K562 (cell line): Measurements from ENCODE around the gene CYB5B. TPM values are rescaled to one million over a fixed set of nuclear protein-coding genes. Genes with fewer than 3 reads are reported as not detected.
A peak's percentile ranks its signal among the peaks of the same experiment; 100 is the strongest.

Source experiments
- ATAC-seq: fragments of 200-7000 bp; cut with Tn5 transposase; 3 replicates; pipeline ENCODE4 v1.9.1; 2020; ENCODE audit warnings: moderate library complexity
- BruUV-seq: library from RNA; stranded (reverse); fragments of 400-500 nt; replicated peaks from 2 replicates; lab custom pipeline; 2021; lab: Mats Ljungman, UMichigan
- CTCF ChIA-PET: fragments of 300-600 bp; formaldehyde crosslinking; extraction: SDS; loops from one replicate; lab custom pipeline; 2021; ENCODE audit warnings: low intra/inter-chr PET ratio; lab: Yijun Ruan, JAX
- POLR2A ChIA-PET: fragments of 300-600, 350-650 bp; sonication (Branson Sonifier 250); formaldehyde crosslinking; extraction: SDS; loops from one replicate; lab custom pipeline; 2021; ENCODE audit warnings: antibody characterized with exemption, inconsistent platforms; lab: Yijun Ruan, JAX
- DNase-seq, 4 experiments: peaks; one replicate each; pipeline versions ENCODE4 v3.0.0 to v3.0.0-alpha.2; 2011 to 2018; ENCODE audit warnings: low spot score in 3 of 4, mixed read lengths in 3 of 4; ENCODE audit errors: extremely low read depth in 1 of 4
- FAIRE-seq: peaks from 2 replicates; lab custom pipeline; 2011; peaks lifted over from hg19 to GRCh38; lab: Jason Lieb, UNC
- H2AFZ ChIP-seq: 2 replicates; pipeline ENCODE4 v1.6.0; 2011; ENCODE audit warnings: low read depth, low read length, control low read depth, inconsistent platforms
- H3K27ac ChIP-seq: fragments of 200-600 bp; 3 replicates; pipeline ENCODE4 v1.8.0; 2011; ENCODE audit warnings: low read depth, mild to moderate bottlenecking, control low read depth, inconsistent platforms, low read length, moderate library complexity, mixed read lengths; ENCODE audit errors: extremely low read depth
- H3K27me3 ChIP-seq, 2 experiments: fragments of 300-600 bp in 1 of 2; 2 replicates in 1 of 2; 3 replicates in 1 of 2; pipeline versions ENCODE4 v1.6.0 to v1.8.0; 2011; ENCODE audit warnings: inconsistent platforms in 2 of 2, low read length in 2 of 2, mild to moderate bottlenecking in 1 of 2, mixed read lengths in 1 of 2, moderate library complexity in 1 of 2; ENCODE audit not compliant: control insufficient read depth in 2 of 2, insufficient read depth in 2 of 2
- H3K36me3 ChIP-seq: fragments of 300-600 bp; 3 replicates; pipeline ENCODE4 v1.8.0; 2011; ENCODE audit warnings: mild to moderate bottlenecking, low read length, inconsistent platforms; ENCODE audit not compliant: control insufficient read depth, insufficient read depth
- H3K4me1 ChIP-seq, 2 experiments: fragments of 200-600 bp in 1 of 2; replicated peaks in 1 of 2; 2 replicates in 1 of 2; 3 replicates in 1 of 2; pipeline versions ENCODE4 v1.5.1 to v1.8.0; 2011; ENCODE audit warnings: inconsistent platforms in 2 of 2, low read length in 2 of 2, mild to moderate bottlenecking in 1 of 2, mixed read lengths in 1 of 2, moderate library complexity in 1 of 2; ENCODE audit not compliant: control insufficient read depth in 2 of 2, insufficient read depth in 2 of 2
- H3K4me2 ChIP-seq: 2 replicates; pipeline ENCODE4 v1.6.1; 2011; ENCODE audit warnings: low read length, control low read depth, inconsistent platforms, mixed read lengths; ENCODE audit not compliant: insufficient read depth
- H3K4me3 ChIP-seq: fragments of 200-600 bp; sonication (generic), shearing (Covaris generic); 2 replicates; pipeline ENCODE4 v1.5.1; 2016; ENCODE audit warnings: control low read depth, inconsistent platforms
- H3K79me2 ChIP-seq: fragments of 200-600 bp; 3 replicates; pipeline ENCODE4 v1.8.0; 2011; ENCODE audit warnings: low read length, inconsistent platforms; ENCODE audit not compliant: control insufficient read depth, insufficient read depth
- H3K9ac ChIP-seq, 2 experiments: 2 replicates each; pipeline versions ENCODE4 v1.6.0 to v1.6.1; 2011; ENCODE audit warnings: low read depth in 2 of 2, low read length in 2 of 2, control low read depth in 1 of 2, inconsistent platforms in 1 of 2, mild to moderate bottlenecking in 1 of 2, mixed read lengths in 1 of 2; ENCODE audit not compliant: insufficient read depth in 1 of 2
- H3K9me1 ChIP-seq: one replicate; pipeline ENCODE4 v1.6.0; 2011; ENCODE audit warnings: inconsistent platforms, mild to moderate bottlenecking, low read length, moderate library complexity; ENCODE audit not compliant: control insufficient read depth, insufficient read depth
- H3K9me3 ChIP-seq: replicated peaks from 2 replicates; pipeline ENCODE4 v1.5.1; 2011; ENCODE audit warnings: low read depth, low read length, inconsistent platforms; ENCODE audit not compliant: control insufficient read depth, insufficient read depth
- H4K20me1 ChIP-seq: replicated peaks from 2 replicates; pipeline ENCODE4 v1.6.1; 2011; ENCODE audit warnings: low read length, inconsistent platforms, mixed read lengths; ENCODE audit not compliant: control insufficient read depth, insufficient read depth
- CBFA2T2 ChIP-seq: fragments of 450-650 bp; conservative IDR thresholded peaks from 2 replicates; pipeline ENCODE4 v1.6.1; 2017; ENCODE audit warnings: mild to moderate bottlenecking
- CC2D1A ChIP-seq: fragments of 450-650 bp; IDR thresholded peaks from 2 replicates; pipeline ENCODE4 v1.6.1; 2017; ENCODE audit warnings: mild to moderate bottlenecking
- FOS ChIP-seq: IDR thresholded peaks from 3 replicates; pipeline ENCODE4 v1.6.1; 2011; ENCODE audit not compliant: insufficient read length; ENCODE audit errors: extremely low read depth
- NFYB ChIP-seq: IDR thresholded peaks from 2 replicates; pipeline ENCODE4 v1.6.1; 2011; ENCODE audit warnings: mild to moderate bottlenecking, moderate library complexity; ENCODE audit not compliant: insufficient read length; ENCODE audit errors: extremely low read depth
- WGBS: fragments of 100-300 bp; shearing (Covaris generic); methylation state at CpG from one replicate; pipeline ENCODE4 v1.1.6; 2016; ENCODE audit warnings: low coverage, mixed read lengths; ENCODE audit not compliant: insufficient coverage; ENCODE audit errors: missing lambda C conversion rate; 5-methylcytosine and 5-hydroxymethylcytosine counted together
- in situ Hi-C: fragments of 300-500 bp; cut with MboI; formaldehyde crosslinking; loops from 4 replicates; pipeline ENCODE4 v1.15.0; 2018; ENCODE audit warnings: inconsistent platforms, mixed read lengths
- intact Hi-C: fragments of 100-400 bp; cut with micrococcal nuclease; formaldehyde crosslinking; loops from 2 replicates; pipeline ENCODE4 v1.14.2; 2022
- polyA plus RNA-seq, 8 experiments: library from polyadenylated mRNA; depleted of rRNA in 4 of 8; stranded (reverse) in 5 of 8; unstranded in 3 of 8; fragments of >200 nt; fragmentation: Nextera tagmentation in 2 of 8; fragmentation: Illumina TruSeq in 1 of 8; extraction: Ambion mirVana in 2 of 8; extraction: Trizol in 1 of 8; gene quantifications; 2 replicates each; pipeline versions ENCODE4 v1.2.1 to v1.2.3, GENCODE V29; 2011 to 2014; ENCODE audit warnings: inconsistent platforms in 1 of 8, missing spikeins in 1 of 8
- total RNA-seq, 7 experiments: library from RNA; depleted of rRNA in 6 of 7; stranded (reverse); fragments of >200 nt in 6 of 7; fragmentation: Illumina TruSeq in 2 of 7; extraction: Trizol in 2 of 7; gene quantifications; 2 replicates each; pipeline versions ENCODE4 v1.2.1 to v1.2.3, GENCODE V29; 2011 to 2021; ENCODE audit warnings: low replicate concordance in 1 of 7
- TF ChIP-seq, protein P1 (sequence below): sonication (generic); formaldehyde crosslinking; IDR thresholded peaks from 2 replicates; pipeline ENCODE4 v1.8.0; 2022; ENCODE audit warnings: mild to moderate bottlenecking, low read depth, missing genetic modification reagents
- TF ChIP-seq, protein P2 (sequence below), 2 experiments: fragments of 450-650 bp; formaldehyde crosslinking in 1 of 2; IDR thresholded peaks; 2 replicates each; pipeline versions ENCODE4 v1.4.0 to v1.6.1; 2014 to 2020; ENCODE audit warnings: mild to moderate bottlenecking in 2 of 2, borderline replicate concordance in 1 of 2, low read depth in 1 of 2
- TF ChIP-seq, protein P3 (sequence below): sonication (generic); formaldehyde crosslinking; IDR thresholded peaks from 2 replicates; pipeline ENCODE4 v1.5.0; 2020; ENCODE audit warnings: missing genetic modification reagents
- TF ChIP-seq, protein P4 (sequence below): fragments of 450-650 bp; IDR thresholded peaks from 2 replicates; pipeline ENCODE4 v1.6.1; 2016

The CYB5B gene
- total and polyA plus RNA-seq, 9 of the 15 experiments (the other 6 are each of a cell fraction or from before 2014, with no cell fraction given), result 29.9 to 274 (median 136) TPM

DNA sequence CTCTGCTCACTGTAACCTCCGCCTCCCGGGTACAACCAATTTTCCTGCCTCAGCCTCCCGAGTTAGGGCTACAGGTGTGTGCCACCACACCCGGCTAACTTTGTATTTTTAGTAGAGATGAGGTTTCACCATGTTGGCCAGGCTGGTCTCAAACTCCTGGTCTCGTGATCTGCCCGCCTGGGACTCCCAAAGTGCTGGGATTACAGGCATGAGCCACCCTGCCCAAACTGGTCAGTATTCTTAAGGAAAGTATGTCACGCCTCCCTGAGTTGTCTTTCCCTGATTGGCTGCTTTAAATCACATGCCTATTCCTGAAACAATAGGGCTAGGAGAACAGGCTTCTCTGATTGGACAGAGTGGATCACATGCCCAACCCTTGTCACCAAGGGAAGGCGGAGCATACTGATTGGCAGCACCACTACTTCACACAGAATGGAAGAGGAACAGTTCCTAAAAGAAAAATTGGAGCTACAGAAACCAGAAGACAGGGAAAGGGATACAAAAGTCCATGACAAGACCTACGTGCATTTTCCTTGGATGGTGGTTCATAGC, 17.6 kb upstream of the CYB5B start:
- Histone ChIP-seq H3K4me1 (peaks cover 14 to 22% of the 10 kb centered on the region in 2 experiments), H3K27me3 (no peaks in the 10 kb centered on the region), H2AFZ (peak overlapping the region; percentile 53; the same call in 1 of the 2 replicates), H3K36me3 (no peaks in the 10 kb centered on the region), H3K9ac (no peak overlapping the region), H3K79me2 (no peaks in the 10 kb centered on the region), H3K9me1 (no peaks in the 10 kb centered on the region), H3K27ac (no peak overlapping the region), H3K4me2 (no peak overlapping the region), H3K9me3 (no peaks in the 10 kb centered on the region), H4K20me1 (no peaks in the 10 kb centered on the region), H3K4me3 (no peak overlapping the region)
- FAIRE-seq, result peak; percentile 84
- intact Hi-C loops (no loop called here), in situ Hi-C loops (no loop called here)
- peak; percentile 66 to 83 (median 72) for DNase-seq
- CTCF ChIA-PET, result no interaction called here
- peak; percentile 92 for ATAC-seq
- 91% methylated on average over 9 of the region's 9 CpGs for WGBS
- POLR2A ChIA-PET, result interaction anchor here (0.7 kb wide), 1 partner anchor 1122 kb away, joined by 3 read pairs; no protein-coding TSS in a partner anchor
- BruUV-seq, result no TSS peak
- TF ChIP-seq, protein P1, sequence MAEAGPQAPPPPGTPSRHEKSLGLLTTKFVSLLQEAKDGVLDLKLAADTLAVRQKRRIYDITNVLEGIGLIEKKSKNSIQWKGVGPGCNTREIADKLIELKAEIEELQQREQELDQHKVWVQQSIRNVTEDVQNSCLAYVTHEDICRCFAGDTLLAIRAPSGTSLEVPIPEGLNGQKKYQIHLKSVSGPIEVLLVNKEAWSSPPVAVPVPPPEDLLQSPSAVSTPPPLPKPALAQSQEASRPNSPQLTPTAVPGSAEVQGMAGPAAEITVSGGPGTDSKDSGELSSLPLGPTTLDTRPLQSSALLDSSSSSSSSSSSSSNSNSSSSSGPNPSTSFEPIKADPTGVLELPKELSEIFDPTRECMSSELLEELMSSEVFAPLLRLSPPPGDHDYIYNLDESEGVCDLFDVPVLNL (CRISPR knock-in tag), result no peak
- TF ChIP-seq, protein P2, sequence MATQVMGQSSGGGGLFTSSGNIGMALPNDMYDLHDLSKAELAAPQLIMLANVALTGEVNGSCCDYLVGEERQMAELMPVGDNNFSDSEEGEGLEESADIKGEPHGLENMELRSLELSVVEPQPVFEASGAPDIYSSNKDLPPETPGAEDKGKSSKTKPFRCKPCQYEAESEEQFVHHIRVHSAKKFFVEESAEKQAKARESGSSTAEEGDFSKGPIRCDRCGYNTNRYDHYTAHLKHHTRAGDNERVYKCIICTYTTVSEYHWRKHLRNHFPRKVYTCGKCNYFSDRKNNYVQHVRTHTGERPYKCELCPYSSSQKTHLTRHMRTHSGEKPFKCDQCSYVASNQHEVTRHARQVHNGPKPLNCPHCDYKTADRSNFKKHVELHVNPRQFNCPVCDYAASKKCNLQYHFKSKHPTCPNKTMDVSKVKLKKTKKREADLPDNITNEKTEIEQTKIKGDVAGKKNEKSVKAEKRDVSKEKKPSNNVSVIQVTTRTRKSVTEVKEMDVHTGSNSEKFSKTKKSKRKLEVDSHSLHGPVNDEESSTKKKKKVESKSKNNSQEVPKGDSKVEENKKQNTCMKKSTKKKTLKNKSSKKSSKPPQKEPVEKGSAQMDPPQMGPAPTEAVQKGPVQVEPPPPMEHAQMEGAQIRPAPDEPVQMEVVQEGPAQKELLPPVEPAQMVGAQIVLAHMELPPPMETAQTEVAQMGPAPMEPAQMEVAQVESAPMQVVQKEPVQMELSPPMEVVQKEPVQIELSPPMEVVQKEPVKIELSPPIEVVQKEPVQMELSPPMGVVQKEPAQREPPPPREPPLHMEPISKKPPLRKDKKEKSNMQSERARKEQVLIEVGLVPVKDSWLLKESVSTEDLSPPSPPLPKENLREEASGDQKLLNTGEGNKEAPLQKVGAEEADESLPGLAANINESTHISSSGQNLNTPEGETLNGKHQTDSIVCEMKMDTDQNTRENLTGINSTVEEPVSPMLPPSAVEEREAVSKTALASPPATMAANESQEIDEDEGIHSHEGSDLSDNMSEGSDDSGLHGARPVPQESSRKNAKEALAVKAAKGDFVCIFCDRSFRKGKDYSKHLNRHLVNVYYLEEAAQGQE (IDR thresholded peaks at IDR 0.05; ENCODE audit: borderline replicate concordance), result peak; percentile 69
- TF ChIP-seq, protein P2 (CRISPR knock-in tag; IDR thresholded peaks at IDR 0.05; ENCODE audit: low read depth), result no peak
- TF ChIP-seq NFYB, result peak; percentile 90
- TF ChIP-seq, protein P3, sequence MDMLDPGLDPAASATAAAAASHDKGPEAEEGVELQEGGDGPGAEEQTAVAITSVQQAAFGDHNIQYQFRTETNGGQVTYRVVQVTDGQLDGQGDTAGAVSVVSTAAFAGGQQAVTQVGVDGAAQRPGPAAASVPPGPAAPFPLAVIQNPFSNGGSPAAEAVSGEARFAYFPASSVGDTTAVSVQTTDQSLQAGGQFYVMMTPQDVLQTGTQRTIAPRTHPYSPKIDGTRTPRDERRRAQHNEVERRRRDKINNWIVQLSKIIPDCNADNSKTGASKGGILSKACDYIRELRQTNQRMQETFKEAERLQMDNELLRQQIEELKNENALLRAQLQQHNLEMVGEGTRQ (CRISPR knock-in tag), result peak; percentile 98
- peak; percentile 33; the same call in 1 of the 2 replicates for TF ChIP-seq CC2D1A
- TF ChIP-seq FOS, result peak; percentile 79
- TF ChIP-seq, protein P4, sequence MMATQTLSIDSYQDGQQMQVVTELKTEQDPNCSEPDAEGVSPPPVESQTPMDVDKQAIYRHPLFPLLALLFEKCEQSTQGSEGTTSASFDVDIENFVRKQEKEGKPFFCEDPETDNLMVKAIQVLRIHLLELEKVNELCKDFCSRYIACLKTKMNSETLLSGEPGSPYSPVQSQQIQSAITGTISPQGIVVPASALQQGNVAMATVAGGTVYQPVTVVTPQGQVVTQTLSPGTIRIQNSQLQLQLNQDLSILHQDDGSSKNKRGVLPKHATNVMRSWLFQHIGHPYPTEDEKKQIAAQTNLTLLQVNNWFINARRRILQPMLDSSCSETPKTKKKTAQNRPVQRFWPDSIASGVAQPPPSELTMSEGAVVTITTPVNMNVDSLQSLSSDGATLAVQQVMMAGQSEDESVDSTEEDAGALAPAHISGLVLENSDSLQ, result peak; percentile 96
- peak; percentile 70 for TF ChIP-seq CBFA2T2
